HepG2 (cell line): ENCODE results near the gene VPS52. TPM values are rescaled to one million over a fixed set of nuclear protein-coding genes. Genes with fewer than 3 reads are reported as not detected.

Source experiments
- CTCF ChIP-seq: sonication (generic); formaldehyde crosslinking; IDR thresholded peaks from 2 replicates; pipeline ENCODE4 v1.5.0; 2020; ENCODE audit warnings: mild to moderate bottlenecking, missing genetic modification reagents, moderate library complexity
- DPF2 ChIP-seq: sonication (generic); formaldehyde crosslinking; IDR thresholded peaks from 2 replicates; pipeline ENCODE4 v1.4.0; 2020; ENCODE audit warnings: mild to moderate bottlenecking, low read depth, missing genetic modification reagents, borderline replicate concordance
- GATAD1 ChIP-seq: IDR thresholded peaks from 2 replicates; pipeline ENCODE4 v1.6.1; 2016; ENCODE audit warnings: missing genetic modification reagents, missing compliant biosample characterization
- ISL2 ChIP-seq: sonication (generic); formaldehyde crosslinking; IDR thresholded peaks from 2 replicates; pipeline ENCODE4 v1.5.0; 2020; ENCODE audit warnings: missing genetic modification reagents
- JUNB ChIP-seq: sonication (generic); formaldehyde crosslinking; IDR thresholded peaks from 2 replicates; pipeline ENCODE4 v1.8.0; 2022; ENCODE audit warnings: missing genetic modification reagents, mild to moderate bottlenecking, borderline replicate concordance
- MEF2D ChIP-seq: sonication (generic); formaldehyde crosslinking; IDR thresholded peaks from 2 replicates; pipeline ENCODE4 v1.5.1; 2020; ENCODE audit warnings: mild to moderate bottlenecking, missing genetic modification reagents
- NAIF1 ChIP-seq: sonication (generic); formaldehyde crosslinking; IDR thresholded peaks from 2 replicates; pipeline ENCODE4 v1.5.0; 2020; ENCODE audit warnings: mild to moderate bottlenecking, missing genetic modification reagents, borderline replicate concordance
- RFX1 ChIP-seq: fragments of 450-650 bp; IDR thresholded peaks from 2 replicates; pipeline ENCODE4 v1.6.1; 2017
- ZMAT3 ChIP-seq: sonication (generic); formaldehyde crosslinking; conservative IDR thresholded peaks from 2 replicates; pipeline ENCODE4 v1.7.0; 2021; ENCODE audit warnings: missing genetic modification reagents
- ZNF234 ChIP-seq: sonication (generic); formaldehyde crosslinking; conservative IDR thresholded peaks from 2 replicates; pipeline ENCODE4 v1.5.1; 2020; ENCODE audit warnings: mild to moderate bottlenecking, missing genetic modification reagents
- ZNF260 ChIP-seq: sonication (generic); formaldehyde crosslinking; IDR thresholded peaks from 2 replicates; pipeline ENCODE4 v1.4.0; 2020; ENCODE audit warnings: missing genetic modification reagents, low read depth, mild to moderate bottlenecking, borderline replicate concordance
- ZNF501 ChIP-seq: sonication (generic); formaldehyde crosslinking; IDR thresholded peaks from 2 replicates; pipeline ENCODE4 v1.5.1; 2020; ENCODE audit warnings: mild to moderate bottlenecking, moderate library complexity, missing genetic modification reagents
- ZNF598 ChIP-seq: sonication (generic); formaldehyde crosslinking; IDR thresholded peaks from 2 replicates; pipeline ENCODE4 v1.5.1; 2020; ENCODE audit warnings: mild to moderate bottlenecking, missing genetic modification reagents, borderline replicate concordance
- ZNF720 ChIP-seq: sonication (generic); formaldehyde crosslinking; IDR thresholded peaks from 2 replicates; pipeline ENCODE4 v1.4.0; 2020; ENCODE audit warnings: missing genetic modification reagents
- ZNF749 ChIP-seq: sonication (generic); formaldehyde crosslinking; IDR thresholded peaks from 2 replicates; pipeline ENCODE4 v1.8.0; 2022; ENCODE audit warnings: mild to moderate bottlenecking, missing genetic modification reagents, moderate library complexity, borderline replicate concordance
- ZNF788 ChIP-seq: sonication (generic); formaldehyde crosslinking; IDR thresholded peaks from 2 replicates; pipeline ENCODE4 v1.5.0; 2020; ENCODE audit warnings: mild to moderate bottlenecking, missing genetic modification reagents, borderline replicate concordance
- polyA plus RNA-seq, 8 experiments: library from polyadenylated mRNA; depleted of rRNA in 3 of 8; stranded (reverse) in 7 of 8; unstranded in 1 of 8; fragments of >200 nt; fragmentation: Illumina TruSeq in 4 of 8; extraction: Trizol in 4 of 8; gene quantifications; 2 replicates each; pipeline versions ENCODE4 v1.2.1 to v1.2.3, GENCODE V29; 2011 to 2016; ENCODE audit warnings: low read depth in 4 of 8, missing spikeins in 1 of 8, mixed read lengths in 1 of 8; ENCODE audit not compliant: insufficient read depth in 1 of 8
- total RNA-seq, 5 experiments: library from RNA; depleted of rRNA; stranded (reverse); fragments of >200 nt; fragmentation: Illumina TruSeq; extraction: Trizol; gene quantifications; 2 replicates each; pipeline ENCODE4 v1.2.3, GENCODE V29; 2016; ENCODE audit warnings: low read depth in 1 of 5
- TF ChIP-seq, protein P1 (sequence below): sonication (generic); formaldehyde crosslinking; IDR thresholded peaks from 2 replicates; pipeline ENCODE4 v1.4.0; 2020; ENCODE audit warnings: missing genetic modification reagents
- TF ChIP-seq, protein P2 (sequence below): sonication (generic); formaldehyde crosslinking; IDR thresholded peaks from 2 replicates; pipeline ENCODE4 v1.4.0; 2020; ENCODE audit warnings: mild to moderate bottlenecking, missing genetic modification reagents
- TF ChIP-seq, protein P3 (sequence below): sonication (generic); formaldehyde crosslinking; IDR thresholded peaks from 2 replicates; pipeline ENCODE4 v1.5.1; 2020; ENCODE audit warnings: mild to moderate bottlenecking, moderate library complexity, missing genetic modification reagents
- TF ChIP-seq, protein P4 (sequence below): sonication (generic); formaldehyde crosslinking; IDR thresholded peaks from 2 replicates; pipeline ENCODE4 v1.5.1; 2020; ENCODE audit warnings: missing genetic modification reagents, mild to moderate bottlenecking, borderline replicate concordance

VPS52 gene
- total and polyA plus RNA-seq, 2 of the 13 experiments (the other 11 are each of a cell fraction or from before 2014, with no cell fraction given), result 48.9 to 85.5 TPM

- TF ChIP-seq ZNF788 (CRISPR knock-in tag) (peak; percentile 7), ZNF720 (CRISPR knock-in tag) (no peak), RFX1 (peak; percentile 62), NAIF1 (no peak), DPF2 (no peak), ZNF501 (CRISPR knock-in tag) (peak; percentile 35), JUNB (CRISPR knock-in tag) (no peak), ZMAT3 (CRISPR knock-in tag) (0 out of 2 replicates have a peak, but pooled peaks have one; percentile 10), ZNF260 (CRISPR knock-in tag) (peak; percentile 79; the same call in 1 of the 2 replicates), MEF2D (CRISPR knock-in tag) (0 out of 2 replicates have a peak, but pooled peaks have one; percentile 17), ZNF234 (CRISPR knock-in tag) (peak; percentile 66; the same call in 1 of the 2 replicates), GATAD1 (CRISPR knock-in tag) (no peak), ZNF749 (CRISPR knock-in tag) (no peak), ISL2 (no peak), CTCF (CRISPR knock-in tag) (0 out of 2 replicates have a peak, but pooled peaks have one; percentile 26), ZNF598 (peak; percentile 71; the same call in 1 of the 2 replicates)
- TF ChIP-seq, protein P1, sequence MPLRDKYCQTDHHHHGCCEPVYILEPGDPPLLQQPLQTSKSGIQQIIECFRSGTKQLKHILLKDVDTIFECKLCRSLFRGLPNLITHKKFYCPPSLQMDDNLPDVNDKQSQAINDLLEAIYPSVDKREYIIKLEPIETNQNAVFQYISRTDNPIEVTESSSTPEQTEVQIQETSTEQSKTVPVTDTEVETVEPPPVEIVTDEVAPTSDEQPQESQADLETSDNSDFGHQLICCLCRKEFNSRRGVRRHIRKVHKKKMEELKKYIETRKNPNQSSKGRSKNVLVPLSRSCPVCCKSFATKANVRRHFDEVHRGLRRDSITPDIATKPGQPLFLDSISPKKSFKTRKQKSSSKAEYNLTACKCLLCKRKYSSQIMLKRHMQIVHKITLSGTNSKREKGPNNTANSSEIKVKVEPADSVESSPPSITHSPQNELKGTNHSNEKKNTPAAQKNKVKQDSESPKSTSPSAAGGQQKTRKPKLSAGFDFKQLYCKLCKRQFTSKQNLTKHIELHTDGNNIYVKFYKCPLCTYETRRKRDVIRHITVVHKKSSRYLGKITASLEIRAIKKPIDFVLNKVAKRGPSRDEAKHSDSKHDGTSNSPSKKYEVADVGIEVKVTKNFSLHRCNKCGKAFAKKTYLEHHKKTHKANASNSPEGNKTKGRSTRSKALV (CRISPR knock-in tag), result no peak
- TF ChIP-seq, protein P2, sequence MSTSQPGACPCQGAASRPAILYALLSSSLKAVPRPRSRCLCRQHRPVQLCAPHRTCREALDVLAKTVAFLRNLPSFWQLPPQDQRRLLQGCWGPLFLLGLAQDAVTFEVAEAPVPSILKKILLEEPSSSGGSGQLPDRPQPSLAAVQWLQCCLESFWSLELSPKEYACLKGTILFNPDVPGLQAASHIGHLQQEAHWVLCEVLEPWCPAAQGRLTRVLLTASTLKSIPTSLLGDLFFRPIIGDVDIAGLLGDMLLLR (CRISPR knock-in tag), result peak; percentile 65; the same call in 1 of the 2 replicates
- TF ChIP-seq, protein P3, sequence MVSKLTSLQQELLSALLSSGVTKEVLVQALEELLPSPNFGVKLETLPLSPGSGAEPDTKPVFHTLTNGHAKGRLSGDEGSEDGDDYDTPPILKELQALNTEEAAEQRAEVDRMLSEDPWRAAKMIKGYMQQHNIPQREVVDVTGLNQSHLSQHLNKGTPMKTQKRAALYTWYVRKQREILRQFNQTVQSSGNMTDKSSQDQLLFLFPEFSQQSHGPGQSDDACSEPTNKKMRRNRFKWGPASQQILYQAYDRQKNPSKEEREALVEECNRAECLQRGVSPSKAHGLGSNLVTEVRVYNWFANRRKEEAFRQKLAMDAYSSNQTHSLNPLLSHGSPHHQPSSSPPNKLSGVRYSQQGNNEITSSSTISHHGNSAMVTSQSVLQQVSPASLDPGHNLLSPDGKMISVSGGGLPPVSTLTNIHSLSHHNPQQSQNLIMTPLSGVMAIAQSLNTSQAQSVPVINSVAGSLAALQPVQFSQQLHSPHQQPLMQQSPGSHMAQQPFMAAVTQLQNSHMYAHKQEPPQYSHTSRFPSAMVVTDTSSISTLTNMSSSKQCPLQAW, result no peak
- TF ChIP-seq, protein P4, sequence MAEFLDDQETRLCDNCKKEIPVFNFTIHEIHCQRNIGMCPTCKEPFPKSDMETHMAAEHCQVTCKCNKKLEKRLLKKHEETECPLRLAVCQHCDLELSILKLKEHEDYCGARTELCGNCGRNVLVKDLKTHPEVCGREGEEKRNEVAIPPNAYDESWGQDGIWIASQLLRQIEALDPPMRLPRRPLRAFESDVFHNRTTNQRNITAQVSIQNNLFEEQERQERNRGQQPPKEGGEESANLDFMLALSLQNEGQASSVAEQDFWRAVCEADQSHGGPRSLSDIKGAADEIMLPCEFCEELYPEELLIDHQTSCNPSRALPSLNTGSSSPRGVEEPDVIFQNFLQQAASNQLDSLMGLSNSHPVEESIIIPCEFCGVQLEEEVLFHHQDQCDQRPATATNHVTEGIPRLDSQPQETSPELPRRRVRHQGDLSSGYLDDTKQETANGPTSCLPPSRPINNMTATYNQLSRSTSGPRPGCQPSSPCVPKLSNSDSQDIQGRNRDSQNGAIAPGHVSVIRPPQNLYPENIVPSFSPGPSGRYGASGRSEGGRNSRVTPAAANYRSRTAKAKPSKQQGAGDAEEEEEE (CRISPR knock-in tag), result no peak; the same call in 1 of the 2 replicates
Observed at GRCh38 chr6:33313105-33313708, 41.5 kb upstream of the VPS52 start (continued).
